CD4-positive, alpha-beta memory T cell (primary cell): ENCODE data around the gene HOXD12. TPM values are rescaled to one million over a fixed set of nuclear protein-coding genes. Genes with fewer than 3 reads are reported as not detected.

Source experiments
- CTCF ChIA-PET: fragments of 350-600 bp; sonication (Branson Sonifier 250); formaldehyde crosslinking; loops from one replicate; lab custom pipeline; 2021; ENCODE audit warnings: inconsistent platforms; ENCODE audit not compliant: partially characterized antibody; lab: Charles Lee
- POLR2A ChIA-PET: fragments of 350-600 bp; sonication (Branson Sonifier 250); formaldehyde crosslinking; loops from one replicate; lab custom pipeline; 2021; ENCODE audit not compliant: partially characterized antibody; lab: Charles Lee
- DNase-seq, 5 donors: peaks; one replicate each; pipeline versions ENCODE4 v3.0.0 to v3.0.0-alpha.2; 2020 to 2022; ENCODE audit warnings: mixed read lengths in 1 of 5
- H3K27ac ChIP-seq: one replicate; pipeline ENCODE4 v1.7.0; 2013; ENCODE audit warnings: low read depth, low read length
- H3K27me3 ChIP-seq: 2 replicates; pipeline ENCODE4 v1.7.0; 2013; ENCODE audit warnings: mild to moderate bottlenecking, low read length, moderate library complexity; ENCODE audit not compliant: insufficient read depth
- H3K36me3 ChIP-seq: 2 replicates; pipeline ENCODE4 v1.7.0; 2013; ENCODE audit warnings: mild to moderate bottlenecking, low read length, moderate library complexity; ENCODE audit not compliant: insufficient read depth
- H3K4me1 ChIP-seq: 2 replicates; pipeline ENCODE4 v1.7.0; 2013; ENCODE audit warnings: mild to moderate bottlenecking, low read length, moderate library complexity; ENCODE audit not compliant: insufficient read depth
- H3K4me3 ChIP-seq, 2 donors: one replicate each; pipeline ENCODE4 v1.7.0; 2013; ENCODE audit warnings: low read length in 2 of 2, mild to moderate bottlenecking in 1 of 2
- H3K9me3 ChIP-seq, 2 donors: one replicate each; pipeline ENCODE4 v1.7.0; 2013; ENCODE audit warnings: low read length in 2 of 2, control low read depth in 1 of 2; ENCODE audit not compliant: control insufficient read depth in 1 of 2
- H3K27ac Mint-ChIP-seq, 7 donors: one replicate each; pipeline ENCODE4 v1.8.0; 2020 to 2021; ENCODE audit warnings: mixed read lengths in 7 of 7, mild to moderate bottlenecking in 6 of 7, inconsistent platforms in 3 of 7, moderate library complexity in 3 of 7
- H3K27me3 Mint-ChIP-seq, 2 donors: one replicate each; pipeline ENCODE4 v1.8.0; 2020 to 2021; ENCODE audit warnings: mixed read lengths in 2 of 2
- H3K36me3 Mint-ChIP-seq, 2 donors: one replicate each; pipeline ENCODE4 v1.8.0; 2020 to 2021; ENCODE audit warnings: mixed read lengths in 2 of 2, inconsistent platforms in 1 of 2, mild to moderate bottlenecking in 1 of 2
- H3K4me1 Mint-ChIP-seq, 4 donors: one replicate each; pipeline ENCODE4 v1.8.0; 2020 to 2021; ENCODE audit warnings: mixed read lengths in 4 of 4, mild to moderate bottlenecking in 1 of 4
- H3K4me3 Mint-ChIP-seq, 8 donors: one replicate each; pipeline ENCODE4 v1.8.0; 2020 to 2021; ENCODE audit warnings: mixed read lengths in 8 of 8, mild to moderate bottlenecking in 7 of 8, moderate library complexity in 6 of 8, inconsistent platforms in 3 of 8
- H3K9me3 Mint-ChIP-seq, 8 donors: one replicate each; pipeline ENCODE4 v1.8.0; 2020 to 2021; ENCODE audit warnings: mixed read lengths in 8 of 8, mild to moderate bottlenecking in 5 of 8, inconsistent platforms in 3 of 8, moderate library complexity in 1 of 8
- intact Hi-C: fragments of 100-400 bp; cut with micrococcal nuclease; formaldehyde crosslinking; loops from one replicate; pipeline ENCODE4 v1.15.1; 2023
- polyA plus RNA-seq, 2 donors: library from polyadenylated mRNA; unstranded; fragments of 300-500 nt; fragmentation: Illumina TruSeq; gene quantifications; one replicate each; pipeline ENCODE4 v1.2.3, GENCODE V29; 2021
- total RNA-seq, 2 experiments: library from RNA; stranded (reverse); gene quantifications; one replicate each; pipeline ENCODE4 v1.2.3, GENCODE V29; 2021

Gene HOXD12
- total and polyA plus RNA-seq, 4 experiments from 2014 or later, result not detected

DNA sequence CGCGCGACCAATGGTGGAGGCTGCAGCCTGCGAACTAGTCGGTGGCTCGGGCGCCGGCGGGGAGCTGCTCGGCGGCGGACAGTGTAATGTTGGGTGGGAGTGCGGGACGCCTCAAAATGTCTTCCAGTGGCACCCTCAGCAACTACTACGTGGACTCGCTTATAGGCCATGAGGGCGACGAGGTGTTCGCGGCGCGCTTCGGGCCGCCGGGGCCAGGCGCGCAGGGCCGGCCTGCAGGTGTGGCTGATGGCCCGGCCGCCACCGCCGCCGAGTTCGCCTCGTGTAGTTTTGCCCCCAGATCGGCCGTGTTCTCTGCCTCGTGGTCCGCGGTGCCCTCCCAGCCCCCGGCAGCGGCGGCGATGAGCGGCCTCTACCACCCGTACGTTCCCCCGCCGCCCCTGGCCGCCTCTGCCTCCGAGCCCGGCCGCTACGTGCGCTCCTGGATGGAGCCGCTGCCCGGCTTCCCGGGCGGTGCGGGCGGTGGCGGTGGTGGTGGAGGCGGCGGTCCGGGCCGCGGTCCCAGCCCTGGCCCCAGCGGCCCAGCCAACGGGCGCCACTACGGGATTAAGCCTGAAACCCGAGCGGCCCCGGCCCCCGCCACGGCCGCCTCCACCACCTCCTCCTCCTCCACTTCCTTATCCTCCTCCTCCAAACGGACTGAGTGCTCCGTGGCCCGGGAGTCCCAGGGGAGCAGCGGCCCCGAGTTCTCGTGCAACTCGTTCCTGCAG is 23.3 kb downstream of the HOXD12 start, which contains the start of gene HOXD9:
Gene HOXD9 (plus strand): TSS at position 37 of the 728 bp plus-strand sequence. CDS start 50 bp downstream, at position 87.
- H3K4me3 ChIP-seq, result no peak within 1 kb of the TSS
- H3K4me1 ChIP-seq, result peaks cover 19% of the 10 kb centered on the region
- intact Hi-C loops, result no loop called here
- peaks cover 2 to 32% (median 14%) of the 10 kb centered on the region in 4 donors for H3K4me1 Mint-ChIP-seq
- peaks cover 2 to 25% (median 9%) of the 10 kb centered on the region in 8 donors for H3K9me3 Mint-ChIP-seq
- H3K27ac Mint-ChIP-seq, result peak within 1 kb of the TSS in 2 of 7 donors; percentile 75 to 89
- ChIA-PET CTCF (interaction anchor here (0.7 kb wide), 1 partner anchor 431 kb away, joined by 3 read pairs; no protein-coding TSS in a partner anchor), POLR2A (no interaction called here)
- peak within 1 kb of the TSS; percentile 33 to 81 (median 64) for H3K4me3 Mint-ChIP-seq
- DNase-seq, result no peak
- no peak within 1 kb of the TSS for H3K27ac ChIP-seq
- H3K36me3 Mint-ChIP-seq, result peaks cover 0 to 6% of the 10 kb centered on the region in 2 donors
- H3K27me3 ChIP-seq, result peaks cover 82% of the 10 kb centered on the region
- no peaks in the 10 kb centered on the region for H3K36me3 ChIP-seq
- H3K9me3 ChIP-seq, result no peaks in the 10 kb centered on the region
- peaks cover 69 to 71% of the 10 kb centered on the region in 2 donors for H3K27me3 Mint-ChIP-seq

DNA sequence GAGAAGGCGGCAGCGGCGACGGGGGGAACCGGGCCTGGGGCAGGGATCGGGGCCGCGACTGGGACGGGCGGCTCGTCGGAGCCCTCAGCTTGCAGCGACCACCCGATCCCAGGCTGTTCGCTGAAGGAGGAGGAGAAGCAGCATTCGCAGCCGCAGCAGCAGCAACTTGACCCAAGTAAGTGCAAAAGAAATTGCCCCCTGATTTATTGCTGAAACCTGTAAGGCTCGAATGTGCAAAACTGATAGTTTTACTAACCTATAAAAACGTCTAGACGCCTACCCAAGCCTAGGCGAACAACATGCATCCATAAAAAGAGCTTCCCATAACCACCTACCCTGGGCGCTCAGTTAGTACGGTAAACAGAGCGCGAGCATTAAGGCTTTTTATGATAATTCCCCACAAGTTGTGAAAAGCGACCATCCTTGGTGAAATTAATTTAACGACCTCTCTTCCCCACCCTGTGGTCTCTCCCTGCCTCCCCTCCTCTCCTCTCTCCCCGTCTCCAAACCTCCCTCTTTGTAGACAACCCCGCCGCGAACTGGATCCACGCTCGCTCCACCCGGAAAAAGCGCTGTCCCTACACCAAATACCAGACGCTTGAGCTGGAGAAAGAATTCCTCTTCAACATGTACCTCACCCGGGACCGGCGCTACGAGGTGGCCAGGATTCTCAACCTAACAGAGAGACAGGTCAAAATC is 24.0 kb downstream of the HOXD12 start:
- H3K27me3 ChIP-seq, result peaks cover 82% of the 10 kb centered on the region
- Mint-ChIP-seq H3K4me1 (peaks cover 4 to 39% (median 20%) of the 10 kb centered on the region in 4 donors), H3K27me3 (peaks cover 69 to 71% of the 10 kb centered on the region in 2 donors), H3K36me3 (peaks cover 0 to 7% of the 10 kb centered on the region in 2 donors), H3K9me3 (peaks cover 0 to 32% (median 7%) of the 10 kb centered on the region in 8 donors), H3K27ac (peak overlapping the region in 4 of 7 donors; percentile 3 to 89 (median 63)), H3K4me3 (peak overlapping the region in 7 of 8 donors; percentile 23 to 75 (median 44))
- intact Hi-C loops, result no loop called here
- ChIA-PET CTCF (interaction anchor here (1.9 kb wide), 1 partner anchor 332 kb away, joined by 5 read pairs; no protein-coding TSS in a partner anchor), POLR2A (no interaction called here)
- no peak overlapping the region for H3K4me3 ChIP-seq
- no peaks in the 10 kb centered on the region for H3K9me3 ChIP-seq
- H3K27ac ChIP-seq, result no peak overlapping the region
- no peaks in the 10 kb centered on the region for H3K36me3 ChIP-seq
- H3K4me1 ChIP-seq, result peaks cover 23% of the 10 kb centered on the region
- DNase-seq, result no peak

- Mint-ChIP-seq H3K36me3 (peaks cover 0 to 5% of the 10 kb centered on the region in 2 donors), H3K9me3 (peaks cover 0 to 34% (median 2%) of the 10 kb centered on the region in 8 donors), H3K4me3 (peak overlapping the region in 7 of 8 donors; percentile 23 to 75 (median 44)), H3K27me3 (peaks cover 68% of the 10 kb centered on the region in 2 donors), H3K4me1 (peaks cover 4 to 42% (median 22%) of the 10 kb centered on the region in 4 donors), H3K27ac (peak overlapping the region in 4 of 7 donors; percentile 35 to 89 (median 59))
- H3K4me3 ChIP-seq, result no peak overlapping the region
- H3K27ac ChIP-seq, result no peak overlapping the region
- POLR2A ChIA-PET, result no interaction called here
- H3K9me3 ChIP-seq, result no peaks in the 10 kb centered on the region
- peaks cover 88% of the 10 kb centered on the region for H3K27me3 ChIP-seq
- CTCF ChIA-PET, result interaction anchor here (1.0 to 1.9 kb wide), 2 partner anchors 327 to 331 kb away, joined by 3 to 5 read pairs; no protein-coding TSS in a partner anchor
- intact Hi-C loops, result no loop called here
- H3K4me1 ChIP-seq, result peaks cover 25% of the 10 kb centered on the region
- DNase-seq, result no peak
- H3K36me3 ChIP-seq, result no peaks in the 10 kb centered on the region
Measured at GRCh38 chr2:176124110-176124946, 24.7 kb downstream of the HOXD12 start.

DNA sequence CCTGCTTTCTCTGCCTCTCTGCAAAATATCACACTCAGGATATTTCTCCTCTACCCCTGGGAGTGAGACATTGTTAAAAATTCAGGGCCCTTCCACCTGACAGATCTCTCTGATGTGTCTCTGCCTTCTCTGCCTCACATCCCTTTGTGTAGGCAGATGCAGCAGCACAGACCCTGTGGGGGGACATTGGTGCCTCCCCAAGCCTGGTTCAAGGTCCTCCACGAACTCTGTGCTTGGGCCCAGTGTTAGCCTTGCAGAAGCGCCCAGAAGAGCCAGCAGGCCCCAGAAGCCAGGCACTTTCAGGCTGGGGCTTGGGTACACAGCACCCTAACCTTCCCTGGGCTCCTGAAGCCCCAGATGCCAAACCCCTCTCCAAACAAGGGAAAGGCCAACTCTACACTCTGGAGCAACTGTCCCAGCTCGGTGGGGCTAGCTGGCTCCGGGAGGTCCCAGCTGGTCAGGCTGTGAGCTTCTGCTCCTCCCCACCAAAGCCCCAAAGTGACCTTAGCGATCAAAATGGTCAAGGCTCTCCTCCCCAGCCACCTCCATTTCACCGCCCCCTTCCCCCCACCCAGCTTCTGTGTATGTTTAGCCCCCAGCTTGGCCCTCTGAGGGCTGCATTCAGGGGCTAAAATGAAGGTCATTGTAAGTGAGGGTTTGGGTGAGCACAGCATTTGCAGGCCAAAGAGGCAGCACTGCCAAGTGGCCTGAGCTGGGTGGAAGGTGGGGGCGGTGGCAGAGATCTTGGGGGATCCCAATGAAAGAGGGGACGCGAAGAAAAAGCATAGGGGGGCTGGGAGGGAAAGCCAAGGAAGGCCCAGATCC is 25.6 kb downstream of the HOXD12 start:
- ChIA-PET POLR2A (interaction anchor here (2.2 kb wide), 1 partner anchor 330 kb away, joined by 12 read pairs; no protein-coding TSS in a partner anchor), CTCF (interaction anchor here (0.8 to 4.3 kb wide), 7 partner anchors 15 to 1036 kb away, joined by 3 to 72 read pairs (median 5); no protein-coding TSS in a partner anchor)
- Mint-ChIP-seq H3K9me3 (peaks cover 0 to 34% (median 2%) of the 10 kb centered on the region in 8 donors), H3K27ac (peak overlapping the region in 3 of 7 donors; percentile 19 to 89 (median 31)), H3K36me3 (peaks cover 0 to 5% of the 10 kb centered on the region in 2 donors), H3K4me1 (peaks cover 4 to 38% (median 22%) of the 10 kb centered on the region in 4 donors), H3K4me3 (peak overlapping the region in 2 of 8 donors; percentile 11 to 44), H3K27me3 (peaks cover 61 to 63% of the 10 kb centered on the region in 2 donors)
- no peak overlapping the region for H3K4me3 ChIP-seq
- no peak for DNase-seq
- peaks cover 27% of the 10 kb centered on the region for H3K4me1 ChIP-seq
- no peaks in the 10 kb centered on the region for H3K36me3 ChIP-seq
- H3K27ac ChIP-seq, result no peak overlapping the region
- peaks cover 82% of the 10 kb centered on the region for H3K27me3 ChIP-seq
- intact Hi-C loops, result loop anchor here (5.0 kb wide), 1 partner anchor 1037 kb away; no protein-coding TSS in a partner anchor
- H3K9me3 ChIP-seq, result no peaks in the 10 kb centered on the region

DNA sequence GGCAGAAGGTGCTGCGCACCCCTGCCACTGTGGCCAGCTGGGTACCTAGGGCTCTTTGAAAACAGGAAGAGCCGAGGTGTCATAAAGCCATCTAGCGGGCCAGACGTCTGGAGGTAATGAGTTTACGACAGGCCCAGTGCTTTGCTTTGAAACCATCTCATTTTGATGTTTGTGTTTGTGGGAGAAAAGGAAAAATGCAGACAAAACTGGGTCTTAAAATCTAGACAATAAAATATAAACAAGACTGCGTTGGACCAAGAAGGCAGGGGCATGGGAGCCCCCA is 26.1 kb downstream of the HOXD12 start:
- Histone ChIP-seq H3K27ac (no peak overlapping the region), H3K27me3 (peaks cover 80% of the 10 kb centered on the region), H3K4me1 (peaks cover 30% of the 10 kb centered on the region), H3K36me3 (no peaks in the 10 kb centered on the region), H3K9me3 (no peaks in the 10 kb centered on the region), H3K4me3 (no peak overlapping the region)
- no peak for DNase-seq
- Mint-ChIP-seq H3K27me3 (peaks cover 57 to 59% of the 10 kb centered on the region in 2 donors), H3K36me3 (peaks cover 0 to 5% of the 10 kb centered on the region in 2 donors), H3K4me3 (peak overlapping the region in 1 of 8 donors; percentile 44), H3K27ac (peak overlapping the region in 2 of 7 donors; percentile 19 to 89), H3K9me3 (peaks cover 0 to 35% (median 2%) of the 10 kb centered on the region in 8 donors), H3K4me1 (peaks cover 4 to 38% (median 24%) of the 10 kb centered on the region in 4 donors)
- POLR2A ChIA-PET, result interaction anchor here (2.2 kb wide), 1 partner anchor 329 kb away, joined by 12 read pairs; no protein-coding TSS in a partner anchor
- intact Hi-C loops, result loop anchor here (2.0 to 5.0 kb wide), 2 partner anchors 1037 to 1291 kb away; no protein-coding TSS in a partner anchor
- CTCF ChIA-PET, result interaction anchor here (0.8 to 4.3 kb wide), 6 partner anchors 15 to 1035 kb away, joined by 3 to 72 read pairs (median 6); no protein-coding TSS in a partner anchor
